Measurements from ENCODE around the gene UTP25. TPM values are rescaled to one million over a fixed set of nuclear protein-coding genes. Genes with fewer than 3 reads are reported as not detected.

The UTP25 gene
- polyA plus RNA-seq, 1 donor (not counting 4 experiments of a cell fraction or from before 2014, with no cell fraction given), result 13.3 TPM

GRCh38 chr1:209802117-209802779 is 25.5 kb upstream of the UTP25 start:
- H2AFZ ChIP-seq (ENCODE audit: control insufficient read depth, low read length), result no peak overlapping the region
- peak overlapping the region; percentile 100 for H3K9ac ChIP-seq (ENCODE audit: control insufficient read depth, extremely low read depth, insufficient read depth, low read length)
- H3K27ac ChIP-seq (ENCODE audit: control insufficient read depth, insufficient read depth, low read length), result peak overlapping the region; percentile 99
- peak overlapping the region; percentile 81 to 92 (median 90) for H3K4me3 ChIP-seq (ENCODE audit: control insufficient read depth in 2 of 3, extremely low read depth in 1 of 3, insufficient read depth in 2 of 3, low read depth in 1 of 3, low read length in 3 of 3)
- no peak for TF ChIP-seq EZH2 (IDR thresholded peaks at IDR 0.05; ENCODE audit: low read length)
- TF ChIP-seq, protein P1, sequence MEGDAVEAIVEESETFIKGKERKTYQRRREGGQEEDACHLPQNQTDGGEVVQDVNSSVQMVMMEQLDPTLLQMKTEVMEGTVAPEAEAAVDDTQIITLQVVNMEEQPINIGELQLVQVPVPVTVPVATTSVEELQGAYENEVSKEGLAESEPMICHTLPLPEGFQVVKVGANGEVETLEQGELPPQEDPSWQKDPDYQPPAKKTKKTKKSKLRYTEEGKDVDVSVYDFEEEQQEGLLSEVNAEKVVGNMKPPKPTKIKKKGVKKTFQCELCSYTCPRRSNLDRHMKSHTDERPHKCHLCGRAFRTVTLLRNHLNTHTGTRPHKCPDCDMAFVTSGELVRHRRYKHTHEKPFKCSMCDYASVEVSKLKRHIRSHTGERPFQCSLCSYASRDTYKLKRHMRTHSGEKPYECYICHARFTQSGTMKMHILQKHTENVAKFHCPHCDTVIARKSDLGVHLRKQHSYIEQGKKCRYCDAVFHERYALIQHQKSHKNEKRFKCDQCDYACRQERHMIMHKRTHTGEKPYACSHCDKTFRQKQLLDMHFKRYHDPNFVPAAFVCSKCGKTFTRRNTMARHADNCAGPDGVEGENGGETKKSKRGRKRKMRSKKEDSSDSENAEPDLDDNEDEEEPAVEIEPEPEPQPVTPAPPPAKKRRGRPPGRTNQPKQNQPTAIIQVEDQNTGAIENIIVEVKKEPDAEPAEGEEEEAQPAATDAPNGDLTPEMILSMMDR (optimal IDR thresholded peaks at IDR 0.05 in 1 of 3, IDR thresholded peaks at IDR 0.05 in 1 of 3, conservative IDR thresholded peaks at IDR 0.05 in 1 of 3; ENCODE audit: extremely low read depth in 1 of 3, insufficient read depth in 2 of 3, low read length in 3 of 3), result no peak
- no peak for DNase-seq (ENCODE audit: low read depth, low spot score)
- H3K9me3 ChIP-seq (ENCODE audit: control insufficient read depth, low read depth, low read length), result no peaks in the 10 kb centered on the region
- H3K36me3 ChIP-seq (ENCODE audit: control insufficient read depth in 2 of 2, extremely low read depth in 1 of 2, insufficient read depth in 2 of 2, low read length in 2 of 2), result peaks cover 37 to 55% of the 10 kb centered on the region in 2 experiments
- peak overlapping the region; percentile 67 for H3K4me2 ChIP-seq (ENCODE audit: control insufficient read depth, extremely low read depth, insufficient read depth, low read depth, low read length)
- peaks cover 2% of the 10 kb centered on the region for H3K9me1 ChIP-seq (ENCODE audit: control insufficient read depth, extremely low read depth, insufficient read depth, low read length)
- H3K79me2 ChIP-seq (ENCODE audit: control insufficient read depth, insufficient read depth, low read length), result peaks cover 95% of the 10 kb centered on the region
- peaks cover 57% of the 10 kb centered on the region for H3K4me1 ChIP-seq (ENCODE audit: control insufficient read depth, extremely low read depth, insufficient read depth, low read length)
- H4K20me1 ChIP-seq (ENCODE audit: control insufficient read depth, extremely low read depth, insufficient read depth, low read length), result peaks cover 58% of the 10 kb centered on the region
- no peaks in the 10 kb centered on the region for H3K27me3 ChIP-seq (ENCODE audit: control insufficient read depth, extremely low read depth, insufficient read depth, low read length)
- dilution Hi-C loops (cut with MboI; ENCODE audit: extremely low pct_ligation_motif_present, low sequenced_read_pairs), result no loop called here
- FAIRE-seq, result peak; percentile 43

- peaks cover 34 to 50% of the 10 kb centered on the region in 2 experiments for H3K36me3 ChIP-seq (ENCODE audit: control insufficient read depth in 2 of 2, extremely low read depth in 1 of 2, insufficient read depth in 2 of 2, low read length in 2 of 2)
- no peaks in the 10 kb centered on the region for H3K9me3 ChIP-seq (ENCODE audit: control insufficient read depth, low read depth, low read length)
- H3K9ac ChIP-seq (ENCODE audit: control insufficient read depth, extremely low read depth, insufficient read depth, low read length), result peak overlapping the region; percentile 100
- no peak for TF ChIP-seq EZH2 (IDR thresholded peaks at IDR 0.05; ENCODE audit: low read length)
- TF ChIP-seq, protein P1 (optimal IDR thresholded peaks at IDR 0.05 in 1 of 3, IDR thresholded peaks at IDR 0.05 in 1 of 3, conservative IDR thresholded peaks at IDR 0.05 in 1 of 3; ENCODE audit: extremely low read depth in 1 of 3, insufficient read depth in 2 of 3, low read length in 3 of 3), result no peak
- H3K27me3 ChIP-seq (ENCODE audit: control insufficient read depth, extremely low read depth, insufficient read depth, low read length), result no peaks in the 10 kb centered on the region
- no peak overlapping the region for H2AFZ ChIP-seq (ENCODE audit: control insufficient read depth, low read length)
- peak; percentile 41 for FAIRE-seq
- H3K4me1 ChIP-seq (ENCODE audit: control insufficient read depth, extremely low read depth, insufficient read depth, low read length), result peaks cover 62% of the 10 kb centered on the region
- H3K4me2 ChIP-seq (ENCODE audit: control insufficient read depth, extremely low read depth, insufficient read depth, low read depth, low read length), result peak overlapping the region; percentile 67
- DNase-seq (ENCODE audit: low read depth, low spot score), result no peak
- peaks cover 95% of the 10 kb centered on the region for H3K79me2 ChIP-seq (ENCODE audit: control insufficient read depth, insufficient read depth, low read length)
- H3K9me1 ChIP-seq (ENCODE audit: control insufficient read depth, extremely low read depth, insufficient read depth, low read length), result peaks cover 2% of the 10 kb centered on the region
- peak overlapping the region; percentile 81 to 92 (median 90) for H3K4me3 ChIP-seq (ENCODE audit: control insufficient read depth in 2 of 3, extremely low read depth in 1 of 3, insufficient read depth in 2 of 3, low read depth in 1 of 3, low read length in 3 of 3)
- H4K20me1 ChIP-seq (ENCODE audit: control insufficient read depth, extremely low read depth, insufficient read depth, low read length), result peaks cover 54% of the 10 kb centered on the region
- peak overlapping the region; percentile 99 for H3K27ac ChIP-seq (ENCODE audit: control insufficient read depth, insufficient read depth, low read length)
- dilution Hi-C loops (cut with MboI; ENCODE audit: extremely low pct_ligation_motif_present, low sequenced_read_pairs), result no loop called here
Observed at GRCh38 chr1:209802780-209803152, 25.0 kb upstream of the UTP25 start.
